VCaP (cell line): Measurements from ENCODE around the gene C13orf46.
"Not testable (repeated sequence)": the region's sequence is repeated elsewhere in the genome, so short reads cannot be mapped to it uniquely, and the experiment has no call there.

Experiments used
- H3K27ac ChIP-seq: fragments of 450-650 bp; 2 replicates; pipeline ENCODE4 v1.5.1; 2017
- CTCF ChIP-seq: fragments of 450-650 bp; conservative IDR thresholded peaks from 2 replicates; pipeline ENCODE4 v1.5.1; 2017; ENCODE audit warnings: mild to moderate bottlenecking, moderate library complexity

Gene C13orf46

GRCh38 chr13:113917594-113918371, 56.1 kb downstream of the C13orf46 start:
- no peak for TF ChIP-seq CTCF
- no peak overlapping the region for H3K27ac ChIP-seq

- no peak for TF ChIP-seq CTCF
- no peak overlapping the region for H3K27ac ChIP-seq
Measured at GRCh38 chr13:113917096-113917495, 56.8 kb downstream of the C13orf46 start.

GRCh38 chr13:113916330-113916815, 57.5 kb downstream of the C13orf46 start:
- no peak overlapping the region for H3K27ac ChIP-seq
- TF ChIP-seq CTCF, result no peak

GRCh38 chr13:113915786-113916329, 58.0 kb downstream of the C13orf46 start:
- no peak for TF ChIP-seq CTCF
- no peak overlapping the region for H3K27ac ChIP-seq

- no peak overlapping the region for H3K27ac ChIP-seq
- TF ChIP-seq CTCF, result no peak
Measured at GRCh38 chr13:113915012-113915763, 58.7 kb downstream of the C13orf46 start.

GRCh38 chr13:113914333-113915011, 59.4 kb downstream of the C13orf46 start:
- TF ChIP-seq CTCF, result no peak
- H3K27ac ChIP-seq, result no peak overlapping the region

- H3K27ac ChIP-seq, result not testable (repeated sequence)
Measured at GRCh38 chr13:113913838-113914237, 60.0 kb downstream of the C13orf46 start.

GRCh38 chr13:113913408-113913807, 60.5 kb downstream of the C13orf46 start:
- H3K27ac ChIP-seq, result not testable (repeated sequence)
